Epithelial cell of proximal tubule (primary cell): ENCODE measurements around the gene LYZL1. TPM values are rescaled to one million over a fixed set of nuclear protein-coding genes. Genes with fewer than 3 reads are reported as not detected.

Experiments
- DNase-seq: peaks from one replicate; pipeline ENCODE4 v3.0.0-alpha.2; 2011; ENCODE audit warnings: low read depth
- H3K4me3 ChIP-seq: 2 replicates; pipeline ENCODE4 v1.5.1; 2011; ENCODE audit warnings: low read depth, mild to moderate bottlenecking, low read length
- total RNA-seq: library from RNA; depleted of rRNA; stranded (reverse); fragments of >200 nt; gene quantifications from 2 replicates; pipeline ENCODE4 v1.2.3, GENCODE V29; 2015
- TF ChIP-seq, protein P1 (sequence below): conservative IDR thresholded peaks from 2 replicates; pipeline ENCODE4 v1.5.1; 2012; ENCODE audit warnings: low read depth, mild to moderate bottlenecking, low read length

The LYZL1 gene
- total RNA-seq, 1 donor from 2014 or later = not detected

DNA sequence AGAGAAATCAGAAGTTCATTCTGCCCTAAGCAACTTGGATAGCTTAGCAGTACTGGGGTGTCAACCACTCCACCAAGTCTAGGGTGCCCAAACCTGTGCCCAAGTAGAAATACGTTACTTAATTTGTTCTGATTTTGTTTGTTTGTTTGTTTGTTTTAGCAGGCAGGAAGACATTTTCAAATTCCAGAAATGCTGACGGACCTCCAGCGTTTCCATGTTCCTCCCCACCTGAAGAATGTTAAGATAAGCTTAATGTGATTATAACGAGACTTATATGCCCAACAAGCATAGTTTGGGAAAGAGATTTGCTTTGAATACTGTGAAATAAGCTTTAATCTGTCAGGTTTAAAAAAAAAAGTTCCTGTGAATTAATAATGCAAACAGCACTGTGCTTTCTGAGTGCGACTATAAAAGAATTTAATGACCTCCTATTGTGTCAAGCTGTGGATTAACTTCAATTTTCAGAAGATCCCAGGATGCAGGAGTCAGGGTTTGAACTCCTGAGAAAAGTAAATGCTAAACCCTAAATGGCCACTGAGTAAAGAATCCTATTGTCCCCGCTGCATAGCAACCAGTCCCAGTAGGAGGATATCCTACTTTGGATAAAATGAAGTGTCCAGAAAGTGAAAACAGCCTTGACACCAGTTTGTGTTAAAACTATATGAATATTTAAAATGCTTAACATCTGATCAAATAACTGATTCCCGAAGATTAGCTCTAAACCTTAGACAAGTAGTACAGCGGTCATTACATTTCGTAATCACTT is 56.5 kb downstream of the LYZL1 start:
- TF ChIP-seq, protein P1, sequence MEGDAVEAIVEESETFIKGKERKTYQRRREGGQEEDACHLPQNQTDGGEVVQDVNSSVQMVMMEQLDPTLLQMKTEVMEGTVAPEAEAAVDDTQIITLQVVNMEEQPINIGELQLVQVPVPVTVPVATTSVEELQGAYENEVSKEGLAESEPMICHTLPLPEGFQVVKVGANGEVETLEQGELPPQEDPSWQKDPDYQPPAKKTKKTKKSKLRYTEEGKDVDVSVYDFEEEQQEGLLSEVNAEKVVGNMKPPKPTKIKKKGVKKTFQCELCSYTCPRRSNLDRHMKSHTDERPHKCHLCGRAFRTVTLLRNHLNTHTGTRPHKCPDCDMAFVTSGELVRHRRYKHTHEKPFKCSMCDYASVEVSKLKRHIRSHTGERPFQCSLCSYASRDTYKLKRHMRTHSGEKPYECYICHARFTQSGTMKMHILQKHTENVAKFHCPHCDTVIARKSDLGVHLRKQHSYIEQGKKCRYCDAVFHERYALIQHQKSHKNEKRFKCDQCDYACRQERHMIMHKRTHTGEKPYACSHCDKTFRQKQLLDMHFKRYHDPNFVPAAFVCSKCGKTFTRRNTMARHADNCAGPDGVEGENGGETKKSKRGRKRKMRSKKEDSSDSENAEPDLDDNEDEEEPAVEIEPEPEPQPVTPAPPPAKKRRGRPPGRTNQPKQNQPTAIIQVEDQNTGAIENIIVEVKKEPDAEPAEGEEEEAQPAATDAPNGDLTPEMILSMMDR = no peak
- no peak for DNase-seq
- no peak overlapping the region for H3K4me3 ChIP-seq

DNA sequence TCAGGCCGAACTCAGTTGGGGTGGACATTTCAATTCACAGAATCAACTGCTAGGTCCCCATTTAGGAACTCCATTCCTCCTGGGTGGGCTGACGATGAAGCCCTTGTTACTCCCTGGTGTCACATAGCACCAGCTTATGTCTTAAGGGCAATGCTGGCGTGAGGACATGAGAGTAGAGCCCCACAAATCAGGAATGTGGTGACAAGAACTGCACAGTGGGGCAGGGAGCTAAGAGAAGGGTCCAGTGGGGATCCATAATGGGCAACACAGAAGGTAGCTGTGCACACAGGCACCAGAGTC is 57.0 kb downstream of the LYZL1 start:
- DNase-seq = no peak
- H3K4me3 ChIP-seq = no peak overlapping the region
- TF ChIP-seq, protein P1 = no peak

DNA sequence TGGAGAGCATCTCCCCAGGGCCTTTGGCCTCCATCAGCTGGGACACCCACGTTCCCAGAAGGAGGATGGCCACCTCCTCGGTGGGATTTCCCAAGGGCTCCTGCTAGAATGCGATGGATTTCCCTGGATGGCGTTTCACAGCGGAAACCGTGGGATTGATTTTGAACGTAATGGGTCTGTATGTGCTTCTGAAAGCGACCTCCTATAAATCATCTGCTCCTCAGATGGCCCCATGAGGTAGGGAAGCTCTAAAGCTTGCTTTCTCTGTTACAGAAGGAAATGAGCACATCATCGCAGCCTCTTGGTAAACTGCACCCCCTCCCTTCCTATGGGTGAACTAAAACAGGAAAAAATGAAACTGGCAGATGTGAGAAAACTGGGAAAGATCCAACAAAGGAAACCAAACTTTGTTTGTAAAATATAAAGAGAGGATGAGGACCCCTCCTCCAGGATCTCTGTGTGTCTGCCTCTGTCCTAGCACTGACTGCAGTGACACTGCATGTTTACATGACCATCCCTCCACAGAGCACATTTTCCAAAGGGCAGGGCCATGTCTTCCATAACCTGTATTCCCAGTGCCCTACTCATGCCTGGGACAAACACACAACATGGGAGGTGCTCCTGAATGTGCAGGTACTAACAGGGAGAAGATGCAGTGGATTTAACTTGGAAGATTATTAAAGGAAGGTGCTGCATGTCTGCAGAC is 57.6 kb downstream of the LYZL1 start:
- no peak overlapping the region for H3K4me3 ChIP-seq
- no peak for DNase-seq
- TF ChIP-seq, protein P1 = no peak

DNA sequence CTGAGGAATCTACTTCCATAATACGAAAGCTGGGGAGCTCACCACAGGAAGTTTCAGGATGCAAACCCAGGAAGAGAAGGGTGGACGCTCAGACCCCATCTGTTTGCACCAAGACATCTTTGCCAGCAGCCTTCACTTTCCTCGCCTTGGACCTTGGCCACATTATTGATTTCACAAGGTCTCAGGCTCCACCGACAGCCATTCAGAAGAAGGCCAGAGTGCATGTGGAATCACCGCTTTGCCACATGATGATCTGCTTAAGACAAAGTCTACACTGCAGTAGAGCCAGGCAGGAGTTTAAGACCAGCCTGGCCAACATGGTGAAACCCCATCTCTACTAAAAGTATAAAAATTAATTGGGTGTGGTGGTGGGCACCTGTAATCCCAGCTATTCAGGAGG is 60.0 kb downstream of the LYZL1 start:
- H3K4me3 ChIP-seq = no peak overlapping the region
- no peak for DNase-seq
- TF ChIP-seq, protein P1 = no peak

DNA sequence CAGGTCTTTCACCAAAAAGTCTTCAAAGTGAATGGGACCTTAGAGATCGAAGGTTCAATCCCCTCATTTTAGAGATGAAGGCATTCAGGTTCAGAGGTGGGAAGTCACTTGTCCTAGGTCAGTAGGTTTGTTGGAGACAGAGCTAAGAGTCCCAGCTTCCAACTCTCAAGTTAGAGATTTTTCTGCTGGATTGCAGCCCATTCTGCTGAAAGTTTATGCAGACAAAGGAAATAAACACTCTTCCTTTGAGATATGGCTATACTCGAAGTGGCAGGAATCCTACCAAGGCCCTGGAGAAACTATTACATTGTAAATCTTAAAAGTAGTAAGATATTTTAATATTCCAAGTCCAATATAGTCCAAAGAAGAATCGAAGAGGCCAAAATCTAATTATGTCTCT is 64.4 kb downstream of the LYZL1 start:
- TF ChIP-seq, protein P1 = no peak
- H3K4me3 ChIP-seq = no peak overlapping the region
- no peak for DNase-seq

DNA sequence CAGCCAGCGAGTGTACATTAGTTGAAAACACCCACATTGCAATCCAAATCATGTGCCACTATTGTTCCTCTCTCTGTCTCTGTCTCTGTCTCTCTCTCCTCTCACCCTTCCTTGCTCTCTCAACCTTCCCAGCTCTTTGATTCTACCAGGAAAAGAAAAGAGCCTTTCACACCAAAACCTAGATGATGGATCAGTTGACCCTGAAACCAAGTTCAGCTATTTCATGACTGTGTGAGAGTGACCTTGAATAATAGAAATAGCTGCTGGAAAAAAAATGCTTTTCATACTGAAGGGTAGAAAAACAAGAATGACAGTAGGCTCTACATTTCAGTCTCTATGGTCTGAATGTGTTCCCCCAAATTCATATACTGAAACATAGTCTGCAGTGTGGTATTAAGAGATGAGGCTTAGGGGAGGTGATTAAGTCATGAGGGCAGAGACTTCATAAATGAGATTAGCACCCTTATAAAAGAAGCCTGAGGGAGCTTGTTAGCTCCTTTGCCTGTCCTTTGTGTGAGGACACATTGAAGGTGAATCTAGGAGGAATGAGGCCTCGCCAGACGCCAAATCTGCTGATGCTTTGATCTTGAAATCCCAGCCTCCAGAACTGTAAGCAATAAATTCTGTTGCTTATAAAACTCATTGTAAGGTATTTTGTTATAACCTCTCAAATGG is 65.2 kb downstream of the LYZL1 start:
- no peak for DNase-seq
- TF ChIP-seq, protein P1 = no peak
- no peak overlapping the region for H3K4me3 ChIP-seq
